Endothelial cell of umbilical vein (primary cell): ENCODE measurements around the gene UFD1. TPM values are rescaled to one million over a fixed set of nuclear protein-coding genes. Genes with fewer than 3 reads are reported as not detected.

Source experiments
- BruUV-seq: library from RNA; stranded (reverse); fragments of 400-500 nt; replicated peaks from 2 replicates; lab custom pipeline; 2021; lab: Mats Ljungman, UMichigan
- CTCF ChIA-PET: fragments of 300-600, 350-600 bp; sonication (Branson Sonifier 250); formaldehyde crosslinking; loops from one replicate; lab custom pipeline; 2021; ENCODE audit warnings: antibody characterized with exemption, inconsistent platforms; lab: Charles Lee
- POLR2A ChIA-PET: fragments of 300-600, 350-600 bp; sonication (Branson Sonifier 250); formaldehyde crosslinking; loops from one replicate; lab custom pipeline; 2021; ENCODE audit warnings: antibody characterized with exemption, inconsistent platforms; lab: Charles Lee
- DNase-seq: peaks from one replicate; pipeline ENCODE4 v3.0.0-alpha.2; 2011; ENCODE audit warnings: low read depth, low spot score
- FAIRE-seq: peaks from 2 replicates; lab custom pipeline; 2011; peaks lifted over from hg19 to GRCh38; lab: Jason Lieb, UNC
- H2AFZ ChIP-seq: 2 replicates; pipeline ENCODE4 v1.6.0; 2012; ENCODE audit warnings: low read depth, low read length, control low read depth, inconsistent platforms
- H3K27ac ChIP-seq: 2 replicates; pipeline ENCODE4 v1.5.1; 2011; ENCODE audit warnings: low read depth, mild to moderate bottlenecking, control low read depth, low read length, moderate library complexity; ENCODE audit not compliant: insufficient read depth
- H3K27me3 ChIP-seq, 2 experiments: 2 replicates each; pipeline versions ENCODE4 v1.6.0 to v1.6.1; 2011; ENCODE audit warnings: low read length in 2 of 2, mixed read lengths in 1 of 2; ENCODE audit not compliant: control insufficient read depth in 2 of 2, insufficient read depth in 2 of 2
- H3K36me3 ChIP-seq, 2 experiments: 2 replicates in 1 of 2; 3 replicates in 1 of 2; pipeline ENCODE4 v1.5.1; 2011; ENCODE audit warnings: low read length in 2 of 2, mild to moderate bottlenecking in 1 of 2, moderate library complexity in 1 of 2; ENCODE audit not compliant: control insufficient read depth in 2 of 2, insufficient read depth in 2 of 2; ENCODE audit errors: extremely low read depth in 1 of 2
- H3K4me1 ChIP-seq: 3 replicates; pipeline ENCODE4 v1.5.1; 2011; ENCODE audit warnings: mild to moderate bottlenecking, low read length; ENCODE audit not compliant: control insufficient read depth, insufficient read depth; ENCODE audit errors: extremely low read depth
- H3K4me2 ChIP-seq: 2 replicates; pipeline ENCODE4 v1.6.1; 2011; ENCODE audit warnings: low read length, control low read depth, mixed read lengths; ENCODE audit not compliant: insufficient read depth
- H3K4me3 ChIP-seq, 3 experiments: fragments of 200-600 bp in 1 of 3; sonication (generic), shearing (Covaris generic) in 1 of 3; replicated peaks in 1 of 3; 2 replicates each; pipeline ENCODE4 v1.5.1; 2011 to 2016; ENCODE audit warnings: control low read depth in 3 of 3, low read length in 3 of 3, mild to moderate bottlenecking in 2 of 3, inconsistent platforms in 1 of 3, low read depth in 1 of 3, moderate library complexity in 1 of 3; ENCODE audit not compliant: insufficient read depth in 1 of 3
- H3K79me2 ChIP-seq: 2 replicates; pipeline ENCODE4 v1.6.0; 2012; ENCODE audit warnings: low read length, inconsistent platforms; ENCODE audit not compliant: control insufficient read depth, insufficient read depth
- H3K9ac ChIP-seq: replicated peaks from 2 replicates; pipeline ENCODE3; 2011; ENCODE audit warnings: low read length, control low read depth; ENCODE audit not compliant: insufficient read depth; ENCODE audit errors: extremely low read depth
- H3K9me1 ChIP-seq: replicated peaks from 3 replicates; pipeline ENCODE4 v1.6.0; 2011; ENCODE audit warnings: mild to moderate bottlenecking, low read length; ENCODE audit not compliant: control insufficient read depth, insufficient read depth; ENCODE audit errors: extremely low read depth
- H3K9me3 ChIP-seq: replicated peaks from 2 replicates; pipeline ENCODE4 v1.5.1; 2012; ENCODE audit warnings: low read length, inconsistent platforms; ENCODE audit not compliant: control insufficient read depth, insufficient read depth
- H4K20me1 ChIP-seq: replicated peaks from 2 replicates; pipeline ENCODE3; 2011; ENCODE audit warnings: mild to moderate bottlenecking, low read length; ENCODE audit not compliant: control insufficient read depth, insufficient read depth; ENCODE audit errors: extremely low read depth
- CTCF ChIP-seq, 2 donors: IDR thresholded peaks; 1 replicate in 1 of 2; 2 replicates in 1 of 2; pipeline ENCODE4 v1.5.1; 2011; ENCODE audit warnings: low read length in 2 of 2, mild to moderate bottlenecking in 2 of 2, moderate library complexity in 2 of 2, control low read depth in 1 of 2, inconsistent platforms in 1 of 2, low read depth in 1 of 2; ENCODE audit not compliant: insufficient read depth in 1 of 2; ENCODE audit errors: extremely low read depth in 1 of 2
- EZH2 ChIP-seq: IDR thresholded peaks from 2 replicates; pipeline ENCODE4 v1.6.1; 2012; ENCODE audit warnings: borderline replicate concordance, low read depth, mild to moderate bottlenecking, moderate library complexity, low read length, inconsistent platforms; ENCODE audit not compliant: severe bottlenecking
- FOS ChIP-seq: IDR thresholded peaks from 2 replicates; pipeline ENCODE4 v1.6.1; 2011; ENCODE audit warnings: mild to moderate bottlenecking, low read length, moderate library complexity, borderline replicate concordance; ENCODE audit not compliant: insufficient read depth
- GATA2 ChIP-seq: IDR thresholded peaks from 2 replicates; pipeline ENCODE4 v1.7.0; 2011; ENCODE audit warnings: low read depth, mild to moderate bottlenecking, moderate library complexity, mixed read lengths, low read length; ENCODE audit not compliant: insufficient read length, insufficient read depth
- JUN ChIP-seq: IDR thresholded peaks from 2 replicates; pipeline ENCODE4 v1.6.1; 2011; ENCODE audit warnings: borderline replicate concordance, low read depth; ENCODE audit not compliant: insufficient read length, insufficient read depth
- MAX ChIP-seq: IDR thresholded peaks from 2 replicates; pipeline ENCODE4 v1.6.1; 2011; ENCODE audit not compliant: insufficient read depth, insufficient read length
- MYC ChIP-seq: IDR thresholded peaks from one replicate; pipeline ENCODE4 v1.6.1; 2011; ENCODE audit warnings: mild to moderate bottlenecking, low read depth, low read length
- POLR2A ChIP-seq: IDR thresholded peaks from 2 replicates; pipeline ENCODE4 v1.6.1; 2012; ENCODE audit warnings: low read depth, mild to moderate bottlenecking, control low read depth, low read length
- POLR2AphosphoS5 ChIP-seq: IDR thresholded peaks from 2 replicates; pipeline ENCODE4 v1.6.1; 2012; ENCODE audit warnings: low read depth, mild to moderate bottlenecking, control low read depth, low read length, moderate library complexity; ENCODE audit not compliant: insufficient read depth
- dilution Hi-C: fragments of 300-500 bp; cut with MboI; formaldehyde crosslinking; loops from one replicate; pipeline ENCODE4 v1.15.0; 2019; ENCODE audit warnings: low sequenced_read_pairs; ENCODE audit not compliant: extremely low pct_ligation_motif_present
- intact Hi-C: fragments of 100-400 bp; cut with micrococcal nuclease; formaldehyde crosslinking; loops from one replicate; pipeline ENCODE4 v1.10.0; 2022
- polyA plus RNA-seq, 4 experiments: library from polyadenylated mRNA; depleted of rRNA in 3 of 4; stranded (reverse) in 3 of 4; unstranded in 1 of 4; fragments of >200 nt; gene quantifications; 2 replicates each; pipeline versions ENCODE4 v1.2.1 to v1.2.3, GENCODE V29; 2011 to 2012; ENCODE audit warnings: missing spikeins in 1 of 4
- total RNA-seq: library from RNA; stranded (reverse); gene quantifications from 2 replicates; pipeline ENCODE4 v1.2.3, GENCODE V29; 2021

Gene UFD1
- total and polyA plus RNA-seq, 2 donors (not counting 3 experiments of a cell fraction or from before 2014, with no cell fraction given), result 127 to 228 TPM

GRCh38 chr22:19514831-19515565, 36.0 kb upstream of the UFD1 start:
- FAIRE-seq (no peak), DNase-seq (no peak)
- no TSS peak for BruUV-seq
- H3K4me1 ChIP-seq, result no peaks in the 10 kb centered on the region
- dilution Hi-C loops, result no loop called here
- H2AFZ ChIP-seq, result no peak overlapping the region
- H3K79me2 ChIP-seq, result no peaks in the 10 kb centered on the region
- intact Hi-C loops, result no loop called here
- H3K9ac ChIP-seq, result no peak overlapping the region
- ChIA-PET POLR2A (no interaction called here), CTCF (interaction anchor here (0.9 to 1.4 kb wide), 4 partner anchors 13 to 114 kb away, joined by 3 to 11 read pairs (median 6); no protein-coding TSS in a partner anchor)
- no peaks in the 10 kb centered on the region for H3K27me3 ChIP-seq
- H3K4me3 ChIP-seq, result no peak overlapping the region
- H3K27ac ChIP-seq, result no peak overlapping the region
- H4K20me1 ChIP-seq, result no peaks in the 10 kb centered on the region
- no peaks in the 10 kb centered on the region for H3K9me1 ChIP-seq
- no peak for TF ChIP-seq POLR2A
- TF ChIP-seq MAX, result no peak
- TF ChIP-seq GATA2, result no peak
- peak; percentile 30 for TF ChIP-seq FOS
- TF ChIP-seq EZH2, result no peak
- H3K4me2 ChIP-seq, result no peak overlapping the region
- H3K9me3 ChIP-seq, result no peaks in the 10 kb centered on the region
- no peaks in the 10 kb centered on the region for H3K36me3 ChIP-seq

- H3K4me2 ChIP-seq, result no peak overlapping the region
- no peaks in the 10 kb centered on the region for H3K36me3 ChIP-seq
- POLR2A ChIA-PET, result no interaction called here
- CTCF ChIA-PET, result interaction anchor here (1.3 kb wide), 1 partner anchor 18 kb away, joined by 3 read pairs; no protein-coding TSS in a partner anchor
- FAIRE-seq (no peak), DNase-seq (no peak)
- no peak overlapping the region for H2AFZ ChIP-seq
- no peaks in the 10 kb centered on the region for H3K79me2 ChIP-seq
- BruUV-seq, result no TSS peak
- H3K9ac ChIP-seq, result no peak overlapping the region
- H3K27ac ChIP-seq, result no peak overlapping the region
- no peaks in the 10 kb centered on the region for H3K4me1 ChIP-seq
- no peaks in the 10 kb centered on the region for H3K9me3 ChIP-seq
- H3K27me3 ChIP-seq, result no peaks in the 10 kb centered on the region
- TF ChIP-seq JUN (no peak), POLR2A (no peak), POLR2AphosphoS5 (no peak), CTCF (IDR thresholded peaks at IDR 0.05; ENCODE audit: extremely low read depth in 1 of 2, insufficient read depth in 1 of 2, low read depth in 1 of 2, low read length in 2 of 2) (no peak), MAX (no peak), EZH2 (no peak), FOS (no peak), MYC (no peak), GATA2 (no peak)
- H4K20me1 ChIP-seq, result no peaks in the 10 kb centered on the region
- dilution Hi-C loops, result no loop called here
- no peak overlapping the region for H3K4me3 ChIP-seq
- intact Hi-C loops, result no loop called here
- no peaks in the 10 kb centered on the region for H3K9me1 ChIP-seq
Measured at GRCh38 chr22:19513823-19514222, 34.8 kb upstream of the UFD1 start.
